SK-N-SH treated with all-trans-retinoic acid at 6 μM for 48 hours (cell line): Measurements from ENCODE around the gene KRTDAP.

Source experiments
- ATAC-seq: fragments of 200-7000 bp; cut with Tn5 transposase; 3 replicates; pipeline ENCODE4 v1.9.1; 2020; ENCODE audit warnings: mild to moderate bottlenecking, moderate library complexity
- ARNTL ChIP-seq: fragments of 450-650 bp; formaldehyde crosslinking; IDR thresholded peaks from 2 replicates; pipeline ENCODE4 v1.5.0; 2020; ENCODE audit warnings: low read depth, mild to moderate bottlenecking, moderate library complexity, borderline replicate concordance
- BACH2 ChIP-seq: fragments of 250-450 bp; sonication (Bioruptor Pico); IDR thresholded peaks from 2 replicates; pipeline ENCODE4 v1.9.0; 2021; ENCODE audit warnings: mild to moderate bottlenecking, borderline replicate concordance
- CSDC2 ChIP-seq: fragments of 250-450 bp; sonication (Bioruptor Pico); IDR thresholded peaks from 2 replicates; pipeline ENCODE4 v1.5.0; 2020; ENCODE audit warnings: mild to moderate bottlenecking, moderate library complexity
- ESRRG ChIP-seq: fragments of 250-450 bp; sonication (Bioruptor Pico); IDR thresholded peaks from 2 replicates; pipeline ENCODE4 v1.6.1; 2021; ENCODE audit warnings: mild to moderate bottlenecking
- GLIS3 ChIP-seq: fragments of 250-450 bp; sonication (Bioruptor Pico); IDR thresholded peaks from 2 replicates; pipeline ENCODE4 v1.5.0; 2020; ENCODE audit warnings: mild to moderate bottlenecking, moderate library complexity
- ISL1 ChIP-seq: fragments of 250-450 bp; sonication (Bioruptor Pico); IDR thresholded peaks from 2 replicates; pipeline ENCODE4 v2.1.2; 2022; ENCODE audit warnings: mild to moderate bottlenecking, moderate library complexity
- OSR1 ChIP-seq: fragments of 250-450 bp; sonication (Bioruptor Pico); IDR thresholded peaks from 2 replicates; pipeline ENCODE4 v1.8.0; 2022; ENCODE audit warnings: moderate library complexity, mild to moderate bottlenecking, inconsistent platforms
- RARB ChIP-seq: fragments of 250-450 bp; sonication (Bioruptor Pico); IDR thresholded peaks from 2 replicates; pipeline ENCODE4 v1.8.0; 2021; ENCODE audit warnings: mild to moderate bottlenecking, moderate library complexity
- SNAI2 ChIP-seq: fragments of 250-450 bp; sonication (Bioruptor Pico); IDR thresholded peaks from 2 replicates; pipeline ENCODE4 v1.5.0; 2020; ENCODE audit warnings: mild to moderate bottlenecking, moderate library complexity
- TCF4 ChIP-seq: fragments of 250-450 bp; sonication (Bioruptor Pico); IDR thresholded peaks from 2 replicates; pipeline ENCODE4 v1.8.0; 2021; ENCODE audit warnings: mild to moderate bottlenecking, moderate library complexity, borderline replicate concordance
- TOX ChIP-seq: fragments of 250-450 bp; sonication (Bioruptor Pico); IDR thresholded peaks from 2 replicates; pipeline ENCODE4 v1.8.0; 2021; ENCODE audit warnings: mild to moderate bottlenecking, moderate library complexity, borderline replicate concordance
- ZFP3 ChIP-seq: fragments of 250-450 bp; sonication (Bioruptor Pico); IDR thresholded peaks from 2 replicates; pipeline ENCODE4 v1.5.0; 2020; ENCODE audit warnings: mild to moderate bottlenecking, moderate library complexity
- ZFP30 ChIP-seq: fragments of 450-650 bp; formaldehyde crosslinking; IDR thresholded peaks from 2 replicates; pipeline ENCODE4 v1.5.0; 2022; ENCODE audit warnings: mild to moderate bottlenecking, moderate library complexity
- ZNF8 ChIP-seq: fragments of 450-650 bp; formaldehyde crosslinking; IDR thresholded peaks from 2 replicates; pipeline ENCODE4 v1.5.0; 2020; ENCODE audit warnings: mild to moderate bottlenecking, moderate library complexity
- TF ChIP-seq, protein P1 (sequence below): fragments of 250-450 bp; sonication (Bioruptor Pico); IDR thresholded peaks from 2 replicates; pipeline ENCODE4 v1.8.0; 2020; ENCODE audit warnings: mild to moderate bottlenecking, moderate library complexity, borderline replicate concordance
- TF ChIP-seq, protein P2 (sequence below): fragments of 250-450 bp; sonication (Bioruptor Pico); IDR thresholded peaks from 2 replicates; pipeline ENCODE4 v1.5.0; 2020; ENCODE audit warnings: mild to moderate bottlenecking, moderate library complexity
- TF ChIP-seq, protein P3 (sequence below): fragments of 250-450 bp; sonication (Bioruptor Pico); IDR thresholded peaks from 2 replicates; pipeline ENCODE4 v1.5.1; 2020; ENCODE audit warnings: low read depth, mild to moderate bottlenecking, moderate library complexity
- TF ChIP-seq, protein P4 (sequence below): fragments of 250-450 bp; sonication (Bioruptor Pico); IDR thresholded peaks from 2 replicates; pipeline ENCODE4 v1.5.1; 2021; ENCODE audit warnings: mild to moderate bottlenecking, moderate library complexity
- TF ChIP-seq, protein P5 (sequence below): fragments of 250-450 bp; sonication (Bioruptor Pico); IDR thresholded peaks from 2 replicates; pipeline ENCODE4 v1.8.0; 2021; ENCODE audit warnings: low read depth, mild to moderate bottlenecking, moderate library complexity, borderline replicate concordance

Gene KRTDAP

DNA sequence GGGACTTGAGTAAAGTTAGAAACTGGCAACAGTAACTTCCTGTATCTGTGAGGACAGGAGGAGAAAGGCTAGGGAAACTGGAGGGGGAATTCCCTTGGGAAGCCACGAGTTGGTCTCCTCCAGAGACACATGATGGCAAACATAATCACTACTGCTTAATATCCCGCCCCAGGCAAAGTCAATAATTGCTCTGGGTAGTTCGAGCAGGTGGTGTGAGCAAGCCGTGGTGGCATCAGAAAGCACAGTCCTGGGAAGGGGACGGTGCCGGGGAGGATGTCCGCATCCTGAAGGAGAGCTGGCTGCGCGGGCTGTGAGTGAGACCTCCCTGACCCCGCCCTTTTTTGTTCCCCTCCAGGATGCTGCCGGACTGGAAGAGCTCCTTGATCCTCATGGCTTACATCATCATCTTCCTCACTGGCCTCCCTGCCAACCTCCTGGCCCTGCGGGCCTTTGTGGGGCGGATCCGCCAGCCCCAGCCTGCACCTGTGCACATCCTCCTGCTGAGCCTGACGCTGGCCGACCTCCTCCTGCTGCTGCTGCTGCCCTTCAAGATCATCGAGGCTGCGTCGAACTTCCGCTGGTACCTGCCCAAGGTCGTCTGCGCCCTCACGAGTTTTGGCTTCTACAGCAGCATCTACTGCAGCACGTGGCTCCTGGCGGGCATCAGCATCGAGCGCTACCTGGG is 40.8 kb downstream of the KRTDAP start:
- TF ChIP-seq ARNTL (CRISPR knock-in tag): no peak
- TF ChIP-seq, protein P1, sequence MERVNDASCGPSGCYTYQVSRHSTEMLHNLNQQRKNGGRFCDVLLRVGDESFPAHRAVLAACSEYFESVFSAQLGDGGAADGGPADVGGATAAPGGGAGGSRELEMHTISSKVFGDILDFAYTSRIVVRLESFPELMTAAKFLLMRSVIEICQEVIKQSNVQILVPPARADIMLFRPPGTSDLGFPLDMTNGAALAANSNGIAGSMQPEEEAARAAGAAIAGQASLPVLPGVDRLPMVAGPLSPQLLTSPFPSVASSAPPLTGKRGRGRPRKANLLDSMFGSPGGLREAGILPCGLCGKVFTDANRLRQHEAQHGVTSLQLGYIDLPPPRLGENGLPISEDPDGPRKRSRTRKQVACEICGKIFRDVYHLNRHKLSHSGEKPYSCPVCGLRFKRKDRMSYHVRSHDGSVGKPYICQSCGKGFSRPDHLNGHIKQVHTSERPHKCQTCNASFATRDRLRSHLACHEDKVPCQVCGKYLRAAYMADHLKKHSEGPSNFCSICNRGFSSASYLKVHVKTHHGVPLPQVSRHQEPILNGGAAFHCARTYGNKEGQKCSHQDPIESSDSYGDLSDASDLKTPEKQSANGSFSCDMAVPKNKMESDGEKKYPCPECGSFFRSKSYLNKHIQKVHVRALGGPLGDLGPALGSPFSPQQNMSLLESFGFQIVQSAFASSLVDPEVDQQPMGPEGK: no peak
- TF ChIP-seq GLIS3 (CRISPR knock-in tag): no peak
- TF ChIP-seq, protein P2, sequence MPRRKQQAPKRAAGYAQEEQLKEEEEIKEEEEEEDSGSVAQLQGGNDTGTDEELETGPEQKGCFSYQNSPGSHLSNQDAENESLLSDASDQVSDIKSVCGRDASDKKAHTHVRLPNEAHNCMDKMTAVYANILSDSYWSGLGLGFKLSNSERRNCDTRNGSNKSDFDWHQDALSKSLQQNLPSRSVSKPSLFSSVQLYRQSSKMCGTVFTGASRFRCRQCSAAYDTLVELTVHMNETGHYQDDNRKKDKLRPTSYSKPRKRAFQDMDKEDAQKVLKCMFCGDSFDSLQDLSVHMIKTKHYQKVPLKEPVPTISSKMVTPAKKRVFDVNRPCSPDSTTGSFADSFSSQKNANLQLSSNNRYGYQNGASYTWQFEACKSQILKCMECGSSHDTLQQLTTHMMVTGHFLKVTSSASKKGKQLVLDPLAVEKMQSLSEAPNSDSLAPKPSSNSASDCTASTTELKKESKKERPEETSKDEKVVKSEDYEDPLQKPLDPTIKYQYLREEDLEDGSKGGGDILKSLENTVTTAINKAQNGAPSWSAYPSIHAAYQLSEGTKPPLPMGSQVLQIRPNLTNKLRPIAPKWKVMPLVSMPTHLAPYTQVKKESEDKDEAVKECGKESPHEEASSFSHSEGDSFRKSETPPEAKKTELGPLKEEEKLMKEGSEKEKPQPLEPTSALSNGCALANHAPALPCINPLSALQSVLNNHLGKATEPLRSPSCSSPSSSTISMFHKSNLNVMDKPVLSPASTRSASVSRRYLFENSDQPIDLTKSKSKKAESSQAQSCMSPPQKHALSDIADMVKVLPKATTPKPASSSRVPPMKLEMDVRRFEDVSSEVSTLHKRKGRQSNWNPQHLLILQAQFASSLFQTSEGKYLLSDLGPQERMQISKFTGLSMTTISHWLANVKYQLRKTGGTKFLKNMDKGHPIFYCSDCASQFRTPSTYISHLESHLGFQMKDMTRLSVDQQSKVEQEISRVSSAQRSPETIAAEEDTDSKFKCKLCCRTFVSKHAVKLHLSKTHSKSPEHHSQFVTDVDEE: no peak
- TF ChIP-seq, protein P3, sequence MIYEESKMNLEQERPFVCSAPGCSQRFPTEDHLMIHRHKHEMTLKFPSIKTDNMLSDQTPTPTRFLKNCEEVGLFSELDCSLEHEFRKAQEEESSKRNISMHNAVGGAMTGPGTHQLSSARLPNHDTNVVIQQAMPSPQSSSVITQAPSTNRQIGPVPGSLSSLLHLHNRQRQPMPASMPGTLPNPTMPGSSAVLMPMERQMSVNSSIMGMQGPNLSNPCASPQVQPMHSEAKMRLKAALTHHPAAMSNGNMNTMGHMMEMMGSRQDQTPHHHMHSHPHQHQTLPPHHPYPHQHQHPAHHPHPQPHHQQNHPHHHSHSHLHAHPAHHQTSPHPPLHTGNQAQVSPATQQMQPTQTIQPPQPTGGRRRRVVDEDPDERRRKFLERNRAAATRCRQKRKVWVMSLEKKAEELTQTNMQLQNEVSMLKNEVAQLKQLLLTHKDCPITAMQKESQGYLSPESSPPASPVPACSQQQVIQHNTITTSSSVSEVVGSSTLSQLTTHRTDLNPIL: no peak
- TF ChIP-seq CSDC2 (CRISPR knock-in tag): no peak
- TF ChIP-seq, protein P4, sequence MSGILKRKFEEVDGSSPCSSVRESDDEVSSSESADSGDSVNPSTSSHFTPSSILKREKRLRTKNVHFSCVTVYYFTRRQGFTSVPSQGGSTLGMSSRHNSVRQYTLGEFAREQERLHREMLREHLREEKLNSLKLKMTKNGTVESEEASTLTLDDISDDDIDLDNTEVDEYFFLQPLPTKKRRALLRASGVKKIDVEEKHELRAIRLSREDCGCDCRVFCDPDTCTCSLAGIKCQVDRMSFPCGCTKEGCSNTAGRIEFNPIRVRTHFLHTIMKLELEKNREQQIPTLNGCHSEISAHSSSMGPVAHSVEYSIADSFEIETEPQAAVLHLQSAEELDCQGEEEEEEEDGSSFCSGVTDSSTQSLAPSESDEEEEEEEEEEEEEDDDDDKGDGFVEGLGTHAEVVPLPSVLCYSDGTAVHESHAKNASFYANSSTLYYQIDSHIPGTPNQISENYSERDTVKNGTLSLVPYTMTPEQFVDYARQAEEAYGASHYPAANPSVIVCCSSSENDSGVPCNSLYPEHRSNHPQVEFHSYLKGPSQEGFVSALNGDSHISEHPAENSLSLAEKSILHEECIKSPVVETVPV: no peak
- TF ChIP-seq ISL1 (CRISPR knock-in tag): no peak
- no peak for TF ChIP-seq TCF4
- no peak for TF ChIP-seq OSR1 (CRISPR knock-in tag)
- no peak for TF ChIP-seq ESRRG (CRISPR knock-in tag)
- TF ChIP-seq ZNF8 (CRISPR knock-in tag): no peak
- TF ChIP-seq ZFP30 (CRISPR knock-in tag): no peak
- no peak for TF ChIP-seq TOX (CRISPR knock-in tag)
- no peak for ATAC-seq

DNA sequence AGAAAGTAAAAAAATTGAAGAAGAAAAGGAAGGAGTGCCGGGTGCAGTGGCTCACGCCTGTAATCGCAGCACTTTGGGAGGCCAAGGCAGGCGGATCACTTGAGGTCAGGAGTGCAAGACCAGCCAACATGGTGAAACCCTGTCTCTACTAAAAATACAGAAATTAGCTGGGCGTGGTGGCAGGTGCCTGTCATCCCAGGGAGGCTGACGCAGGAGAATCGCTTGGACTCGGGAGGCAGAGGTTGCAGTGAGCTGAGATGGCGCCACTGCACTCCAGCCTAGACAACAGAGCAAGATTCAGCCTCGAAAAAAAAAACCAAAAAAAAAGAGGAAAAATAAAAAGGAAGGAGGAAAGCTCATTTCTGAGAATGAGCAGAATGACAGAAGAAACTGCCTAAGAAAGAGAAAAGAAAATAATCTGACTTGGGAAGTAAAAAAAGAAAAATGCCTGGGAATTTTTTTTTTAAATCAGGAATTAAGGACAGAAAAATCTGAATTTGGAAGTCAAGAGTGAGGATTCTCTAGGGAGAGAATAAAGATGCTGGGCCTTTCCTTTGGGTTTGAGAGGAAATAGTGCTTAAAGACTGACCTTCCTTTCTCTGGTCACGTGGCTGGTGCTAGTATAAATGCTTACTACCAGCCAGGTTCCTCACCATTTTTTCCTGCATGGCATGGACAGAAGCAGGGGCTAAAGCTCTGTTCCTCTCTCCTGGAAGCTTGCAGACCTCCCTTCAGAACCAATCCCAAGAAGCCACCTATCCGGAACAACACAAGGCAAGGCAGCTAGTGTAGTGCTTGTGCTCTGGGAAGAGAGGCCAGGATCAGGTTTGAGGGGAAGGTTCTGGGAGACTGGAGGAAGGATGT is 42.4 kb downstream of the KRTDAP start, which contains the start of gene FFAR2:
Gene FFAR2, plus strand, starts transcription at position 652 of the 864 bp plus-strand sequence. CDS start 1,458 bp downstream, outside the sequence.
- TF ChIP-seq CSDC2 (CRISPR knock-in tag): no peak
- no peak for TF ChIP-seq ESRRG (CRISPR knock-in tag)
- no peak for TF ChIP-seq SNAI2 (CRISPR knock-in tag)
- no peak for TF ChIP-seq TCF4
- TF ChIP-seq, protein P3: no peak
- TF ChIP-seq RARB (CRISPR knock-in tag): no peak
- ATAC-seq: no peak

DNA sequence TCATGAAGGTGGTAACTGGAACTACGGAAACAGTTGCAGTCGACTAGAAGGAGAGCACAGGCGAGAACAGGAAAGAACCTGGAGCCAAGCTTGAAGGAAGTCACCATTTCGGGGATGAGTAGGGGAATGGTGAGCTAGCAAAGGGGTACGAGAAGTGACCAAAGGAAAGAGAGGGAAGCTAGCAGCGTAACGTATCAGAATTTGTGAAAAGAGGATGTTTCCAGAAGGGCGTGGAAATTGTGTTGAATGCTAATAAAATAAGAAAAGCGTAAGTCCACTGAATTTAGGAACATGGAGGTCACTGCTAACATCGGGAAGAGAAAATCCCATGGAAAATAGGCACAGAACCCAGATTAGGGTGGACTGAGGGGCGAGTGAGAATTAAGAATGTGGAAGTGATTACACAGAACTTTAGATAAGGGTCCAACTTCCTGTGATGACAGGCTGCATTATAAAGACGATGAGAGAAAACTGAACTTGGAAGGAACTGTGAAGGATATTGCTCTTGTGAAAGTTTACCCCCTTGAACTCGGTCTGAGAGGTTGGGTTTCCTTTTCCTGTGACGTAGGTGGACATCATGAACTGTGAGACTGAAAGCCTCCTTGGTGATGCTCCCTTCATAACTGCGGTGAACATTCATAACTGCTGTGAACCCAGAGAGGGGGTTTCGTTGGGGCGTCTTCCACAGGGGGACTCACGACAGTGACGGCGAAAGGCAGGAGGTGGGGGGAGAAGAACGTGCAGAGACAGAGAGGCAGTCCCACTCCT is 44.3 kb downstream of the KRTDAP start:
- ATAC-seq: no peak
- TF ChIP-seq, protein P5, sequence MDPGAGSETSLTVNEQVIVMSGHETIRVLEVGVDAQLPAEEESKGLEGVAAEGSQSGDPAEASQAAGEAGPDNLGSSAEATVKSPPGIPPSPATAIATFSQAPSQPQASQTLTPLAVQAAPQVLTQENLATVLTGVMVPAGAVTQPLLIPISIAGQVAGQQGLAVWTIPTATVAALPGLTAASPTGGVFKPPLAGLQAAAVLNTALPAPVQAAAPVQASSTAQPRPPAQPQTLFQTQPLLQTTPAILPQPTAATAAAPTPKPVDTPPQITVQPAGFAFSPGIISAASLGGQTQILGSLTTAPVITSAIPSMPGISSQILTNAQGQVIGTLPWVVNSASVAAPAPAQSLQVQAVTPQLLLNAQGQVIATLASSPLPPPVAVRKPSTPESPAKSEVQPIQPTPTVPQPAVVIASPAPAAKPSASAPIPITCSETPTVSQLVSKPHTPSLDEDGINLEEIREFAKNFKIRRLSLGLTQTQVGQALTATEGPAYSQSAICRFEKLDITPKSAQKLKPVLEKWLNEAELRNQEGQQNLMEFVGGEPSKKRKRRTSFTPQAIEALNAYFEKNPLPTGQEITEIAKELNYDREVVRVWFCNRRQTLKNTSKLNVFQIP (CRISPR knock-in tag): no peak
- TF ChIP-seq, protein P4: no peak
- TF ChIP-seq SNAI2 (CRISPR knock-in tag) (no peak), OSR1 (CRISPR knock-in tag) (no peak), BACH2 (CRISPR knock-in tag) (no peak), ZFP3 (CRISPR knock-in tag) (no peak), TCF4 (no peak), ZNF8 (CRISPR knock-in tag) (no peak)
